ENCODE measurements around the gene OSBPL8.
A peak's percentile ranks its signal among the peaks of the same experiment; 100 is the strongest.

Gene OSBPL8

DNA sequence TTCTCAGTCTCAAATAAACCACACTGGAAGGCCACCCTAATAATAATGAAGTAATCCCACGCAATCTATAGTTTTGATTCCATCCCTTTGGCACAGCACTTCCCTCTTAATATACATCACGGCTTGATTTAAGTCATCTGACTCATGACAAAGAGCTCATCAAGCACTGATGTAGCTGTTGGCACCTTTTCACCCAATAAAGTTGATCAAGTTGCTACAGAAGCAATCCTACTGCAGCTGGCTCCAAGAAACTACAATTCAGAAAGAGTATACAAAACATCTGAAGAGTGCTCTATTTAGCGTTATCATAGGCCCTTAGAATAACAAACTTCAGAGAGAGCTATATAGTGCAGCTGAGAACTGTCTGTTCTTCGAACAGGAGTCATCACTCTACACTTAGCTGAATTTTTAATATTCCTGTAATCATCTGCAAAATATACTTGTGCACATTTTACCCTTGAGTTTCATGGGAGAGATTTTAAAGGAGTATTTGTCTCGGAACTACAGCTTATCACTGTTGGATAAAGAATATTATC is 94.9 kb downstream of the OSBPL8 start:
- DNase-seq (ENCODE audit: low spot score): no peak

DNA sequence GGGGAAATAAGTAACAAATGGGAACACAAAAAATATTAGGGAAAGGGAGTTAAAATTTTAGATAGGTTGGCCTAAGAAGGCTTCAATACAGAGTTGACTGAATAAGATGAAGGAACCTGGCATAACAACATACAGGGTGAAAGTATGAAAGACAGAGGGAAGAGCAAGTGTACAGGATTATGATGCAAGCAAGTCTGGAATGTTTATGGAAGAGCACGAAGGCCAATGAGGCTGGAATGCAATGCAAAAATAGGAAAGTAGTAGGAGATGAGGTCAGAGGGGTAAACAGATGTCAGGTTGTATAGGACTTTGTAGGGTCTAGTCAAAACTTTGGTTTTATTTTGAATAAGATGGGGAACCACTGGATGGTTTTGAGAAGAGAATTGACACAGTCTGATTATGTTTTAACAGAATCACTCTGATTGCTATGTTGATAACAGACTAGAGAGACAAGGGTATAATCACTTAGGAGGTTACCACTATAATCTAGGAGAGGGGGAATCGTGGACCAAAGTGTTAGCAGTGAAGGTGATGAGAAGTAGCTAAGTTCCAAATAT is 96.8 kb downstream of the OSBPL8 start:
- DNase-seq (ENCODE audit: low spot score): no peak

DNA sequence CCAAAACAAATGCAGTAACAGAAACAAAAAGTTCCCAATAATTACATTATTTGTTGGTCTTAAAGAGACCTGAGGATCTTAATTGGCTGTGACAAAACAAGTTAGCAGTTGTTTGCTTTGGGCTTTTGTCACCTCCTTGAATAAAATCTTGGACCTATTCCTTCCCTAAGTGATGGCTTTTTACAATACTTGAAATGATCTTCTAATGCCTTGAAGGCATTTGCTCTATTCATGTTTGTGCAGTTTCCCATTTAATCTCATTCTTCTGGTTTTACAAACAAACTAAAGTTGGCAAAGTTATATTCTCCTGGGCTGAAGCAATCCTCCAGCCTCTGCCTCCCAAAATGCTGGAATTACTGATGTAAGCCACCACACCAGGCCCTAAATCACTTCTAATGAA is 98.8 kb downstream of the OSBPL8 start:
- no peak for DNase-seq (ENCODE audit: low spot score)

DNA sequence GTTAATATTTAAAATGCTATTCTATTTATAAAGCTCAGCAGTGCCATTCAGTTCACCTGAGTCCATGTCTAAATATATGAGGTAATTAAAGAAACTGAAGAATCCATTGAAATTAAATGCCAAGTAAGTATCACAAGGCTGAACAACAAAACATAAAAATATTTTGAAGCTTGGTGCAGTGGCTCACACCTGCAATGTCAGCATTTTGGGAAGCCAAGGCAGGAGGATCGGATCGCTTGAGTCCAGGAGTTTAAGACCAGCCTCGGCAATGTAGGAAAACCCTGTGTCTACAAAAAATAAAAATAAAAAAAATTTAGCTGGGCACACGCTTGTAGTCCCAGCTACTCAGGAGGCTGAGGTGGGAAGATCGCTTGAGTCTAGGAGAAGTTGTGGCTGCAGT is 101.8 kb downstream of the OSBPL8 start:
- DNase-seq (ENCODE audit: low spot score): no peak

DNA sequence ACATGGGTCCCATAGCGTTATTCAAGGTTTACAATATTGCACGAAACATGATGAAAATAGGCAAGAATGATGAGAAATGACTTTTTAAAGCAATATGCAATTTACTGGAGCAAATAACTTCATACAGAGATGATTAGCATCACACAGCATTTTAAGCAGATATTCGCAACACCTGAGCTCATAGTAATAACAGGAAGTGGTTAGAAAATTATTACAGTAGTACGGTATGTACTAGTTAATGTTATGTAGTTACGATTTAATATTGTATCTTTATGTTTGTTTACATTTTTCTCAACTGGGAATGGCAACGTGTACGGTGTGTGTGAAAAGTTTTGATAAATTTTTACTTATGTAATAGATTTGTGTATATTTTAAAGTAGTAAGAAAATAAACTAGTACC is 102.6 kb downstream of the OSBPL8 start:
- no peak for DNase-seq (ENCODE audit: low spot score)

DNA sequence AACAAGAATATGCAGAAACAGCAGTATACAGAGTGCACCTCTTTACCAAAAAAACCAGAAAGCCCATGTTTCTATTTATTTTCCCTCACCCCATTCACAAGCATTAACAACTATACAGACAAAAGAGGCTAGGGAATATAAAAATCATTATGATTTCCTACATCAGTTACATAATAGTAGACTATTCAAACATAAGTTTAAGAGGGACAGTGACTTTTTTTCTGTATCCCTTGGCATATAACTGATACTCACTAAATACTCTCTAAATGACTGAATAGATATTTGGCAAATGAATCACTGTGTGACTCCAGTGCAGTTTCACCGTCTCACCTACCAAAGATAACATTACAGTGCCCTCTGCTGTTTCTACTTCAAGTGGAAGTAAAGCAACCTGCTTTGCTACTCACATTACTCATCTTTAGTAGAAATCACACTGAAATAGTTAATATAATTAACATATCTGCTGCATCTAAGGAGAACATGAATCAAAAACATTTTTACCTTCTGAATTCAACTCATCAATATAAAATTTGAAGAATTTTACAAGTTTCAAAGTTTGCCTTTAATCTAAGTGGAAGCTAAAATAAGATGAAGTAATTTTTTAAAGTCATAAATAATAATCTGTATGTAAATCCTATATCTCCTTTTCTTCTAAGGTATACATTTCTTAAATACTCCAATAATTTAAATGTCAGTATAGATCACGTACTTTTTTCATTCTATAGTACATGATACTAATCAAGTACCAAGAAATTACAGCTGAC is 103.8 kb downstream of the OSBPL8 start:
- DNase-seq (ENCODE audit: low spot score): peak; percentile 89

DNA sequence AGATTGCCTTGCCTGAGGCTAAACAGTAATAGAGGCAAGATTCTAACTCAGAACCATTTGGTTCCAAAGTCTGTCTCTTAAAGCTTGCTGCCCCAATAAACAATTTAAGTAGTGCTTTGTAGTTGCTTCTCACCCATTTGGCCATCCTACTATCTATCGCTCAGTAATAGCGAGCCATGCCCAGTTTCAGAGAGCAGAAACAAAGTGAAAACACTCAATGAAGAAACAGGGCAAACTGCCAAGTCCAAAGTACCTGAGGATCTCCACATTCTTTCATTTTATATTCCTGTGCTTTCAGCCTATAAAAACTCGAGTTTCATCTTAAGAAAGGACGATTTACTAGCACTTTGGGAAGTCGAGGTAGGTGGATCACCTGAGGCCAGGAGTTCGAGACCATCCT is 108.0 kb downstream of the OSBPL8 start:
- no peak for DNase-seq (ENCODE audit: low spot score)

DNA sequence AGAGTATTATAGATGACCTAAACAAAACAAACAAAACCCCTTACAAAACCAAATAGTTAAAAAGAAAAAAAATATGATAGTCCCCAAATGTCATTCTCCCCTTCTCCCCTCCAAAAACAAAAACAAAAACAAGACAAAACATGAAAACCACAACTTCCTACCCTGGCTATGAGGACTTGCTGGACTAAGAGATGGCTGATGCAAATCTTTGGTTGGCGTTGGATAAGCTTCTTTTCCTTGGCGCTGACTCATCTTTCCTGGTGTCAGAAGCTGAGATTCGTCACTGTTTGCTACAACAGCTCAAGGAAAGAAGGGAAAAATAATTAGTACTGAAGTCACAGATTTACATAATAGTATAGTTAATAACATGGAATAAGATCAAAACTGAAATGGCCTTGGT is 108.9 kb downstream of the OSBPL8 start:
- no peak for DNase-seq (ENCODE audit: low spot score)

DNA sequence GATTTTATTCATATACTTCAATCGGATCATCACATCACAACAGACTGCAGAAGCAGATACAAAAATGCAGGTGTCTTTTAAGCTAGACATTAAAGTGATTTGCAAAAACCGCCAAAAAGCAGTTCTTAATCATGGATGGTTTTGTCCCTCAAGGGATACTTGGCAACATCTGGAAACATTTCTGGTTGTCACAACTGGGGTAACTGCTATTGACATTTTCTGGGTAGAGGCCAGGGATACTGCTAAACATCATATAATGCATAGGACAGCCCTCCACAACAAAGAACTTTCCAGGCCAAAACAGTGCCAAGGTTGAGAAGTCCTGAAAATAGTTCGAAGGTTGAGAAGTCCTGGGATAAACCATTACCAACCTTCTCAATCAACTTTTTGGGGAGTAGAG is 109.6 kb downstream of the OSBPL8 start:
- DNase-seq (ENCODE audit: low spot score): no peak

DNA sequence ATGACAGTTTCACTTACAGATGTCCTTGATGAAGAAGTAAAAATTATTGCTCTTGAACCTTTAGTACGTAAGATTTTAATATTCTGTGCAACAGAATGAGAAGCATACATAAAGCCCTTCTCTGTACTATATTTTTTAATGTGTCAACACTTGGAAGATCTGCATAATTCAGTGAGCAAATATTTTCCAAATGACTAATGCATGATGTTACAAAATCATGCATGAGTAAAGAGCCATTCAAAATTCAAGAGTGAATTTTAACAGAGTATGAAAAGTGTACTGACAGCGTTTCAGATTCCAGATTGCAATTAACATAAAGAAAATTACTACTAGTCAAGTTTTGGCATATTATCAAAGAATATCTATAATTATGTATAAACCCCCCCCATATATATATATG is 110.0 kb downstream of the OSBPL8 start:
- no peak for DNase-seq (ENCODE audit: low spot score)

DNA sequence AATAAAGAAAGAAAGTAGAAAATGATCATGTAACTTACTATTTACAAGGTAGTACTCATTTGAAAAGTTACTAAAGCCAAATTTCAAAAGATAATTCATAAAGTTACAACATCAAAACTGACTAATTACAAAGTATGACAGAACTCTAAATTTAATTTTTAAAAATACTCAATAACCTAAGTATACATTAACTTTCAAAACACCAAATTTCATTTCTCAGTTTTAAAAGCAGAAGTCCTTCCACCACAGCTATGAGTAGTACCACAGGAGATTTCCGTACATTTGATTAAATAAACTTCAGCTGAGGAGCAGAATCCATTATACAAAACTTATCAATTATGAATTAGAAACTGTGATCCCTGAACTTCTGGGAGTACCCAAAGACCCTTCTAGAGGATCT is 110.6 kb downstream of the OSBPL8 start:
- no peak for DNase-seq (ENCODE audit: low spot score)

DNA sequence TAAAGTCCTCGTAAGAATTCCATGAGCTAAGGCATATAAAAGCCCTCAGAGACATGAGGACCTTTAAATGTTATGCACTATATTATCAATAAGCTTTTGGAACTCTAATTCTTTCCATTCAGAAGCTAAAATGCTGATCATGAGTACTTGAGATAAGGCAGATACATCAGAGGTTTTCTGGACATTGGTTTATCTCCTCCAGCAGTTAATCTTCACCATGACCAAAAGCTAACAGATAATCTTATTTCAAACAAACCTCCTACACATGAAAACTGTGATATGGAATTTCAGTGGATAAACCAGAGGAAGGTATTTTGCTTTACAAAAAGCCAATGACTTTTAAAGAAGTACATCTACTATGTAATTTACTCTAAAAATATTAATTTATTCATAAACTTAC is 113.5 kb downstream of the OSBPL8 start:
- DNase-seq (ENCODE audit: low spot score): no peak

DNA sequence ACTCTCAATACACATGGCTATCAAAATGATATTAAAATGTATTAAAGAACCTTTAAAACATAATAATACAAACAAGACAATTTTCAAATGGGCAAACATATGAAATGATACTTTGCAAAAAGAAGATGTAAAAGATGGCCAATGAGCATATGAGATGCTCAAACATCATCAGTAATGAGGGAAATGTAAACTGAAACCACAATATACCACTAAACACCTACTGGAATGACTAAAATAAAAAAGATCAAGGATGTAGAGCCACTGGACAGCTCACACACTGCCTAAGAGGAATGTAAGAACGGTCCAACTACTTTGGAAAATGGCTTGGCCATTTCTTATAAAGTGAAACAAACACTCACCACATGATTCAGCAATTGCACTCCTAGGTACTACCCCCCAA is 114.1 kb downstream of the OSBPL8 start:
- no peak for DNase-seq (ENCODE audit: low spot score)

DNA sequence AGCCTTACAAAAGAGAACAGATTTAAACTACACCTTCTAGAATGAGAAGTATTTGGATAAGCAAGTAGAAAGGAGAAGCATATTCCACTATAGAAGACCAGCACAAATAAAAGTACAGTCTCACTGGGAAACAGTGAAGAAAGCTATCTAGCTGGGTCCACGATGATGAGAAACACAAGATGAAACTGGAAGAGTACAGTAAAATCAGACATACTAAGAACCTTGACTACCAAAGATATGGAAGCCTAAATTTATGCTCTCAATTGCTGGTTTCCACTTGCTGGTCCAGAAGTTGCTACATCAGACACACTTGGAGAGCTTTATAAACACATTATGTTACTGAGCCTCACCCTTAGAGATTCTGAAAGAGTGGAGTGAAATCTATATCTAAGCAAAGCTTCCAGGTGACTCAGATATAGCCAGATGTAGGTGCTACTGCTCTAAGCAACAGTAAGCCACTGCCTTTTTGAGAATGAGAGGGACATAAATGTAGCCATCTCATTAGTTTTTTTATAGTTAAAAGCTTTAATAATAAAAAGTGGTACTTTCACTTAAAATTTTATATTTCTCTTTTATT is 115.1 kb downstream of the OSBPL8 start:
- no peak for DNase-seq (ENCODE audit: low spot score)

DNA sequence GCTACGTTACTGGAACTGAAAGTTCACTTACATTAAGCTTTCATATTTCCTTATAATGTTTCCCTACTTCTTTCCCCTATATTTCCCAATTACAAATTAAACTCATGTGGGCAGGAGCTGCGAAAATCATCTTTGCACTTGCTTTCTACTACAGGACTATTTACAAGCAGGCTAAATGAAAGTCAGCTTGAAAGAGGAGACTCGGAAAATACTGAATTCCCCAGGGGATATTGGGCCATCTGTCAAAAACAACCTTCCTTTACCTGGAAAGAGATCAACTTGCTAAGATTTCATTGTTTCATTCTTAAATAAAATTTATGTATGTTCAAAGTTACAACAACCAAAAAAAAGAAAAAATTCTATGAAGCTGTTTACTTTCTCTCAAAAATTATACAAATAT is 118.6 kb downstream of the OSBPL8 start:
- no peak for DNase-seq (ENCODE audit: low spot score)

DNA sequence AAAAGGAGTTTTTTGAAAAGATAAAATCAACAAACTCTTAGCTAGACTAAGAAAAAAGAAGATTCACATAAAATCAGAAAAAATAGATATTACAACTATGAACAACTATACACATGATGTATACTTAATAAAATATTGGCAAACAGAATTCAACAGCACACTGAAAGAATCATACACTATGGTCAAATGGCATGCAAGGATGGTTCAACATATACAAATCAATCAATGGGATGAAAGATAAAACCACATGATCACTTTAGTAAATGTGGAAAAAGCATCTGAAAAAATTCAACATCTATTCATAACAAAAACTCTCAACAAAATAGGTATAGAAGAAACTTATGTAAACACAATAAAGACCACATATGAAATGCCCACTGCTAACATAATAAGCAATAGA is 126.8 kb downstream of the OSBPL8 start:
- no peak for DNase-seq (ENCODE audit: low spot score)

DNA sequence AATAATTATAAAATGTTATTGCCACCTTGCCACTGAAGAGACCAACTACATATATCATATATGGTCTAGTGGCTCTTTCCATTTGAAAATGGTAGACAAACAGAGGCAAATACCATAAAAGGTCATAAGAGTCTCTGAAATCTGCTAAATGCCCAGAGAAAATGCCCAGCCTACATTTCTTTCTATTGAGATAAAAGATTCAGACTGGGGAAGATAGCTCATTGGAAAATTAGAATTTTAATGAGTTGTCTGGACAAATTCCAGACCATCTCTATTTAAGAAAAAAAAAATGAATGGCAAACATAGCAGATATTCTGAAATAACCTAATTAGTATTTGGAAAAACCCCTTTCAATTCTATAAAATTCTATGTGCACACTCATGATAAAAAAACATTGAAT is 131.5 kb downstream of the OSBPL8 start:
- DNase-seq (ENCODE audit: low spot score): no peak

DNA sequence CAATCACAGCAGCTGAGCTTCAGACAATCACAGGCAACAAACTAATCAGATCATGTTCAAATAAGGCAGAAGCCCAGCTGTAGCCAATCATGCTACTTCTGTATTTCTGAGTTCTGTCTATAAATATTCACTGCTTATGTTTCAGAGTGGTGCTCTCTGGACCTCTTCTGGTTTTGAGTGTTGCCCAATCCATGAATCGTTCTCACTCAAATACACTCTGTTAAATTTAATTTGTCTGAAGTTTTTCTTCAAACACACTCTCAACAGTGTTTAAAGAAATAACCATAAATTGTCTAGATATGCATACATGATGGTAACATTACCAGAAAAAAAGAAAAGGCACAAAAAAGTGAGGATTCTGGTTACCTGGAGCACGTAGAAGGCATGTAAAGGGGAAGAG is 133.4 kb downstream of the OSBPL8 start:
- no peak for DNase-seq (ENCODE audit: low spot score)

DNA sequence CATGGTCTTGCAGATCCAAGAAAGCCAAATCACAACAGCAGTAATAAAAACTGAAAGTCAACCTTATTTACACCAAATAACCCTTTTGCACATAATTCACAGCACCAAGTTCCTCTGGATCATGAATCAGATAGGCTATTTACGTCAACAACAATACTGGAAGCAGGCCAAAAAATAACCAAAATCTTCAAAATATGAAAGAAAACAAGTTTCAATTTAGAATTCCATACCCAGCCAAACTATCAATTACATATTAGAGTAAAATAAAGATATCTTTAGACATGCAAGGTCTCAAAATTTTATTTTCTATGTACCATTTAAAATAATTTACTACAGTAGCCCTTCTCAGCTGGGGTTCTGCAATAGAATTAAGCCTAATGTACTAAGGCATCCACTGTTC is 134.6 kb downstream of the OSBPL8 start:
- no peak for DNase-seq (ENCODE audit: low spot score)

DNA sequence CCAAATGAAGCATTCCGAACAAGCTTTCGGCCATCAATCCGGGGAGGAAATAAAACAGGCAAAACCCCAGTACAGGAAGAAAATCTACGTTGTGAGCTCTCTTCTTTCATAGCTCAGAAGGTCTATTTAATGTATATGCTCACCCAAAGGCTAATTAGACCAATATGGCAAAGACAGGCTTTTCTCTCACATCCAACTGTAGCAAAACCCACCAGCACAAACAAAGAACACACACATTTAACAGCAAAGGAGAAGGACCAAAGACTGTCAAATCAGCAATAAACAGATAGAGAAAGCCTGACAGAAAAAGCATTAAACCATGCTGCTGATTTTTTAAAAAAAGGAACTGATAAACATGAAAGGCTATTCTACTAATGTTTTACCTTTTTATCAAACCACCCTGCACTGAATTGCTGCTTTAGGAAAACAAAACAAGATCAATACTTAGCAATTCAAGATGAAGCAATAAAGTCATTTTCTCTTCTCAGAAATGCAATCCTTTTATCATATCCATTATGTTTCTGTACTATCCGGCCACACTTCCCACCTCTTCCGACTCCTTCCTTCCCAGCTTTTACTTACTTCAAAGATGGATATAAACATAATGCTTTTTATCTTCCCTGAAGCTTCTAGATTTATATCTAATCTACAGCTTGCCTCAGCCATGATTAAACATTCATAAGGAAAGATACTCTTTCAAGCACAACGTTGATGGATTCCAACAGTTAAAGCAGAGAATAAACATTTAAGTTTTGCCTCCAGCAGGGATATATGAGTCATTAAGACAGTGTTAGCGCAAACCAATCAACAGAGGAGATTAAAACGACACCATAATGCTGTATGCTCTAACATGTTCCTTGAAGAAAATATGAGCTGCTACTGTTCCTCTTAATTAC is 136.8 kb downstream of the OSBPL8 start:
- DNase-seq (ENCODE audit: low spot score): no peak

DNA sequence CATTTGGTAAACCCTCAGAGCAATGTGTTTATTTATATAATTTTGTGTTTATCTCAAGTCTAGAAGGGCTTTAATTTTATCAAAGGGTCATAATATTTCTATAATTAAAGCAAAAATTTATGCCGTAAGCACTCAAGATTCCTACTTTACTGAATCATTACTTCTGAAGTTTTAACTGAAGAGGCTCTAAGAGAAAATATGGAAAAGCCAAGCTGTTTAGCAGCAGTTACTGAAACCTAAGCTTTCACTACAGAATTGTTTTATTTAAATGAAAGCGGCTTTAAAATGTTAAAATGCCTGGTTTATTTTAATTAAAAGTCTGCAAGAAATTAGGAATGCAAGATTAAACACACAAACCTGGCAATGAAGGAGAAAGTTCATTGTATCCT is 137.4 kb downstream of the OSBPL8 start:
- DNase-seq (ENCODE audit: low spot score): no peak

DNA sequence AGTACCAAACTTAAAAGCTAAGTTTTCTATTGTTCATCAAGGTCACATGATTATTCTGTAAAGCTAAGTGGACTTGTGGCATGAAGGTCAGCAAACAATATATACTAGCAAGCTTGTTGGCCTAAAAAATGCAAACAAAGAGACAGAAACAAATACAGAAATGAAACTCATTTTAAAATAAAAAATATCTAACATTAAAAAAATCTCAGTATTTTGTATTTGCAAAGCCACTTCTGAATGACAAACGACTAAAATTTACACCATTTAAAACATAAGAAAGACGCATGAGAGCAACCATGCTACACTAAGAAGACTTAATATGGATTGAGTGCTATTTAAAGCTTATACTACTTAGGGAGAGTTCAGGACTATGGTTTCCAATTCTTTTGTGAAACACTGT is 138.5 kb downstream of the OSBPL8 start:
- DNase-seq (ENCODE audit: low spot score): no peak

DNA sequence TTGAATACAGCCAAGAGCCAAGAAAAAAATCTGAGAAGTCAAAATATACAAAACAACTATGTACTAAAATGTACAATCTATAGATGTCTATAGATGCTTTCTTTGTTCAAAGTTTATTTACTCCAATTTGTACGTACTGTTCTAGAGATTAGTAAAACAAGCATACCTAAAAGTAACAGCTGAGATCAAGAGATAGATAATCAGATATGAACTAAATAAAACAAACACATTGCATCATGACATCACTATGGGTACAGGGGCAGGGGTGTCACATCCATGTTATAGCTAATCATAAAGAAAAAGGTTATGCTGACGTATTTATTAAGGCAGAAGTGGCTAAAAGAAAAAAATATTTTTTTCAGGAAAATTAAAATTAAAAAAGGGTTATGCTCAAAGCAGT is 139.3 kb downstream of the OSBPL8 start:
- no peak for DNase-seq (ENCODE audit: low spot score)

Measured in SW480 (cell line).